Progenitor cell of endocrine pancreas (in vitro differentiated cells): ENCODE results near the gene B4GALT5. TPM values are rescaled to one million over a fixed set of nuclear protein-coding genes. Genes with fewer than 3 reads are reported as not detected.
"Not testable (repeated sequence)": the region's sequence is repeated elsewhere in the genome, so short reads cannot be mapped to it uniquely, and the experiment has no call there.

Experiments used
- DNase-seq: peaks from one replicate; pipeline ENCODE4 v3.0.0; 2021; ENCODE audit warnings: low spot score; ENCODE audit not compliant: unreplicated experiment
- H3K27ac Mint-ChIP-seq: 2 replicates; pipeline ENCODE4 v1.8.0; 2021; ENCODE audit warnings: mild to moderate bottlenecking, moderate library complexity, mixed read lengths
- H3K27me3 Mint-ChIP-seq: 2 replicates; pipeline ENCODE4 v1.8.0; 2021; ENCODE audit warnings: mixed read lengths
- H3K36me3 Mint-ChIP-seq: 2 replicates; pipeline ENCODE4 v1.8.0; 2022; ENCODE audit warnings: mixed read lengths; ENCODE audit not compliant: insufficient read depth
- H3K4me1 Mint-ChIP-seq: 2 replicates; pipeline ENCODE4 v1.8.0; 2021; ENCODE audit warnings: low read depth, mixed read lengths
- H3K4me3 Mint-ChIP-seq: 2 replicates; pipeline ENCODE4 v1.8.0; 2021; ENCODE audit warnings: low read depth, mild to moderate bottlenecking, moderate library complexity, mixed read lengths
- H3K9me3 Mint-ChIP-seq: 2 replicates; pipeline ENCODE4 v1.8.0; 2021; ENCODE audit warnings: low read depth, mixed read lengths
- total RNA-seq: library from RNA; stranded (reverse); gene quantifications from 2 replicates; pipeline ENCODE4 v1.2.1, GENCODE V29; 2021
- TF ChIP-seq, protein P1 (sequence below): fragments of 200-600 bp; sonication (generic); IDR thresholded peaks from one replicate; pipeline ENCODE4 v1.5.0; 2021; ENCODE audit warnings: antibody characterized with exemption, mild to moderate bottlenecking; ENCODE audit not compliant: unreplicated experiment

The B4GALT5 gene
- total RNA-seq, 1 donor from 2014 or later: 58.6 TPM

DNA sequence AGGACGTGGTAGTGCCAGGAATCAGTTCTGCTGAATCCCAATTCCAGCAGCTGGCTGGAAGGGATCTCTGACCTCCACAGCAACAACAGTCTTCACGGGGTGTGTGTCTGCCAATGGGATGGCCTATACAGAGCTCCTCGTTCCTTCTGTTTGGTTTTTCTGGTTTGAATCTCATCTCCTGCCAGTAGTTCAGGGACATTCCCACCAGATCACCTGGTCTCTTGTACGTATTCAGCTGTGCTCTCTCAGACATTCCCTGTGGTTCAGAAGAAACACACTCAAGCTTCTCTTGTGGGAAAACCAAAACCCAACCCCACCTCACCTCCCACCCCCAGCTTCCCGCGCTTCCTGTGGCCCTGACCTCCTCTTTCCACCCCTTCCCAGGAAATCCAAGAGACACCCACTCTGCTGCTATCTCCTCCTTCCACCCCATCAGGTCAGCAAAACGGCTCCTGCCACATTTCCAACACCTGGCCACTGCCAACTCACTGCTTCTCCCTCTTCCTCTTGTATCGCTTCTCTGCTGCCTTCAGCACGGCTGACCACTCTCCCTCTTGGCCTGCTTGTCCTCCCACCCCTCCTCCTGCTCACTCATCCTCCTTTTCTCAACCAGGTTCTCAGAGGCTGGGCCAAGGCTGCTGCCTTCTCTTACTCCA is 82.5 kb downstream of the B4GALT5 start:
- Mint-ChIP-seq H3K4me1 (peaks cover 3% of the 10 kb centered on the region), H3K27me3 (no peaks in the 10 kb centered on the region), H3K4me3 (no peak overlapping the region), H3K9me3 (peaks cover 4% of the 10 kb centered on the region), H3K36me3 (peaks cover 12% of the 10 kb centered on the region), H3K27ac (peak overlapping the region; percentile 30)
- DNase-seq: no peak
- TF ChIP-seq, protein P1, sequence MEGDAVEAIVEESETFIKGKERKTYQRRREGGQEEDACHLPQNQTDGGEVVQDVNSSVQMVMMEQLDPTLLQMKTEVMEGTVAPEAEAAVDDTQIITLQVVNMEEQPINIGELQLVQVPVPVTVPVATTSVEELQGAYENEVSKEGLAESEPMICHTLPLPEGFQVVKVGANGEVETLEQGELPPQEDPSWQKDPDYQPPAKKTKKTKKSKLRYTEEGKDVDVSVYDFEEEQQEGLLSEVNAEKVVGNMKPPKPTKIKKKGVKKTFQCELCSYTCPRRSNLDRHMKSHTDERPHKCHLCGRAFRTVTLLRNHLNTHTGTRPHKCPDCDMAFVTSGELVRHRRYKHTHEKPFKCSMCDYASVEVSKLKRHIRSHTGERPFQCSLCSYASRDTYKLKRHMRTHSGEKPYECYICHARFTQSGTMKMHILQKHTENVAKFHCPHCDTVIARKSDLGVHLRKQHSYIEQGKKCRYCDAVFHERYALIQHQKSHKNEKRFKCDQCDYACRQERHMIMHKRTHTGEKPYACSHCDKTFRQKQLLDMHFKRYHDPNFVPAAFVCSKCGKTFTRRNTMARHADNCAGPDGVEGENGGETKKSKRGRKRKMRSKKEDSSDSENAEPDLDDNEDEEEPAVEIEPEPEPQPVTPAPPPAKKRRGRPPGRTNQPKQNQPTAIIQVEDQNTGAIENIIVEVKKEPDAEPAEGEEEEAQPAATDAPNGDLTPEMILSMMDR: no peak

DNA sequence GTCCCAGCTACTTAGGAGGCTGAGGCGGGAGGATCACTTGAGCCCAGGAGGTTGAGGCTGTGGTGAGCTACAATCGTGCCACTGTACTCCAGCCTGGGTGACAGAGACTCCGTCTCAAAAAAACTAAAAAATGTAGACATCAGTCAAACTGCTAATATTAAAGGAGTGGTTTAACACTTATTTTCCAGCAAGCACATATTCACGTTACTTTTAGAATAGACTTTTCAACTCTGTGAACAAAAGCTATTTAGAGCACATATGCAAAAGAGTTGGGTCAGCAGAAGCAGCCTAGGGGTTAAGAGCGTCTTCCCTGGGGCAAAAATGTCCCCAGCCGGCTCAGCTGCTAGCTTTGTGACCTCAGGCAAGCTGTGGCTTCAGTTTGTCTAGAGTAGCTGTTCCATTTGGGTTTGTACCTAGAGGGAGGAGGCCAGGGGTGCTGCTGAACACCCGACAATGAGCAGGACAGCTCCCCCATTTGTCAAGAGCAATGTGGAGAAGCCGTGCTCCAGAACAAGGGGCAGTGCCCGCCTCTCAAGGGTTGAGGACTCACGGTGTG is 83.2 kb downstream of the B4GALT5 start:
- no peak for DNase-seq
- Mint-ChIP-seq H3K4me3 (no peak overlapping the region), H3K27me3 (no peaks in the 10 kb centered on the region), H3K36me3 (peaks cover 6% of the 10 kb centered on the region), H3K4me1 (peaks cover 9% of the 10 kb centered on the region), H3K9me3 (peaks cover 4% of the 10 kb centered on the region), H3K27ac (no peak overlapping the region)
- TF ChIP-seq, protein P1: no peak

DNA sequence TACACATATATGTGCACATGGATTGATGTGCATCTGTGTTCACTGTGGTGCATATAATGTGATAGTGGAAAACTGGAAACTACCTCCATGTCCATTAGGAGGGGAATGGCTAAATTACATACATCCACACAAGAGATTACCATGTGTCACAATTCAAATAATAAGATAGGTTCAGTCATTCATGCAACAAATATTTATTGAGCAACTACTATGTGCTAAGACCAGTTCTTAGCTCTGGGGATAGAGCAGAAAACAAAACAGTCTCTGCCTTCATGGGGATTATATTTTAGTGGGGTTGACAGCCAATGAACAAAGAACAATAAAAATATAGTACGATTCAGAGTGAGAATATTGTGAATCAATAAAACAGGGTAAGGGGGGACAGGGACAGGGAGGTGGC is 84.1 kb downstream of the B4GALT5 start:
- Mint-ChIP-seq H3K4me3 (no peak overlapping the region), H3K4me1 (peaks cover 10% of the 10 kb centered on the region), H3K36me3 (peaks cover 6% of the 10 kb centered on the region), H3K27ac (peak overlapping the region; percentile 16), H3K9me3 (peaks cover 4% of the 10 kb centered on the region), H3K27me3 (no peaks in the 10 kb centered on the region)
- no peak for DNase-seq
- TF ChIP-seq, protein P1: no peak

DNA sequence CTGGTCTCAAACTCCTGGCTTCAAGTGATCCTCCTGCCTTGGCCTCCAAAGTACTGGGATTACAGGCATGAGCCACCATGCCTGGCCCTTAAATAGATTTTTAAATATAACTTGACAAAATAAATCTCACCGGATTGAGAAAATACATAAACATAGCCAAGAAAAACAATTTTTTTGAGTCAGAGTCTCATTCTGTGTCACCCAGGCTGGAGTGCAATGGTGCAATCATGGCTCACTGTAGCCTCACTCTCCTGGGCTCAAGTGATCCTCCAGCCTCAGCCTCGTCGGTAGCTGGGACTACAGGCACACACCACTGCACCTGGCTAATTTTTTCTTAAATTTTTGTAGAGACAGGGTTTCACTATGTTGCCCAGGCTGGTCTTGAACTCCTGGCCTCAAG is 85.4 kb downstream of the B4GALT5 start:
- not testable (repeated sequence) for H3K27me3 Mint-ChIP-seq, H3K36me3 Mint-ChIP-seq, H3K4me3 Mint-ChIP-seq, H3K9me3 Mint-ChIP-seq, DNase-seq, H3K27ac Mint-ChIP-seq
- H3K4me1 Mint-ChIP-seq: peaks cover 11% of the 10 kb centered on the region

DNA sequence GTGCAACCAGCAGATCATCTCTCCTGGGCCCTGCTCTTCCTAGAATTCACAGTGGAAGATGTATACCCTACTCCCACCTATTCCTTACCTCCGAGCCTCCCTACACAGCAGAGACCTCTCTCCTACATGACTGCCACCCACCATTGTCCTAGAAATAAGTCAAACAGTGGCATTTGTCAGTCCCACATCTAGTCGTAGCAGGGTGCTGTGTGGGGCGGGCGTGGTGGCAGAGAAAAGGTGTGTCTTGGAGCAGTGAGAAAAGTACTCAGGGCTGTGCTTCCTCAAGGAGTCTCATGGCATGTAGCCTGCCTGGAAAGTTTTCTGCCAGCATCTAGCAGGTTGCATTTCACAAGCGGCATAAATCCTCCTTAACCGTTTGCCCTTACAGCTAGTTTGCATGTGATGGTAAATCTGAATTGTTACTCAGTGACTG is 86.3 kb downstream of the B4GALT5 start:
- TF ChIP-seq, protein P1: no peak
- peak overlapping the region; percentile 60 for H3K27ac Mint-ChIP-seq
- peaks cover 11% of the 10 kb centered on the region for H3K4me1 Mint-ChIP-seq
- peaks cover 1% of the 10 kb centered on the region for H3K36me3 Mint-ChIP-seq
- DNase-seq: no peak
- H3K27me3 Mint-ChIP-seq: no peaks in the 10 kb centered on the region
- no peak overlapping the region for H3K4me3 Mint-ChIP-seq
- H3K9me3 Mint-ChIP-seq: peaks cover 4% of the 10 kb centered on the region

DNA sequence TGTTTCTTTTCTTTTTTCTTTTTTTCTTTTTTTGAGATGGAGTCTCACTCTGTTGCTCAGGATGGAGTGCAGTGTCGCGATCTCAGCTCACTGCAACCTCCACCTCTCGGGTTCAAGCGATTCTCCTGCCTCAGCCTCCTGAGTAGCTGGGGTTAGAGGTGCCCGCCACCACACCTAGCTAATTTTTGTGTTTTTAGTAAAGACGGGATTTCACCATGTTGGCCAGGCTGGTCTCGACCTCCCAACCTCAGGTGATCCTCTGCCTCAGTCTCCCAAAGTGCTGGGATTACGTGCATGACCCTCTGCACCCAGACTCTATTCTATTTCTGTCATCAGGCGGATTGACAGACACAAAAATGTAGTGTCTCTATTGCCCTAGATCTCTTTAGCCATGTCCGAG is 88.7 kb downstream of the B4GALT5 start:
- H3K27ac Mint-ChIP-seq, H3K27me3 Mint-ChIP-seq, H3K4me3 Mint-ChIP-seq, DNase-seq, H3K36me3 Mint-ChIP-seq: not testable (repeated sequence)
- Mint-ChIP-seq H3K4me1 (peaks cover 11% of the 10 kb centered on the region), H3K9me3 (peaks cover 11% of the 10 kb centered on the region)
